Measurements from ENCODE around the gene CAPN15. TPM values are rescaled to one million over a fixed set of nuclear protein-coding genes. Genes with fewer than 3 reads are reported as not detected.

The CAPN15 gene
- total and polyA plus RNA-seq, 2 of the 4 experiments (the other 2 are of a cell fraction) = 9.3 to 24.3 TPM

GRCh38 chr16:568401-569258 is 41.1 kb downstream of the CAPN15 start:
- Histone ChIP-seq H2AFZ (replicated peaks; ENCODE audit: low read length, poor library complexity) (peak overlapping the region; percentile 41), H2BK15ac (ENCODE audit: low read depth, low read length) (no peak overlapping the region), H4K5ac (ENCODE audit: low read depth, low read length) (peak overlapping the region; percentile 97), H3K18ac (ENCODE audit: low read depth, low read length) (no peak overlapping the region), H3K14ac (replicated peaks; ENCODE audit: low read depth, low read length) (no peak overlapping the region), H3K9me1 (ENCODE audit: insufficient read depth, low read length) (peaks cover 4% of the 10 kb centered on the region; the same call in 1 of the 2 replicates), H4K20me1 (ENCODE audit: insufficient read depth, low read length) (peaks cover 8% of the 10 kb centered on the region), H3K79me1 (ENCODE audit: low read depth in 1 of 2, low read length in 2 of 2) (peaks cover 3 to 27% of the 10 kb centered on the region in 2 experiments; a peak in 2 of 4 replicates), H2AK9ac (replicated peaks; ENCODE audit: low read depth, low read length, poor library complexity) (peak overlapping the region; percentile 93), H3K9ac (ENCODE audit: low read depth, low read length) (0 out of 2 replicates have a peak overlapping the region, but pooled peaks have one; percentile 6), H3K9me3 (ENCODE audit: control insufficient read depth, insufficient read depth, low read length) (no peaks in the 10 kb centered on the region), H2BK5ac (ENCODE audit: low read depth, low read length, poor library complexity, severe bottlenecking) (no peak overlapping the region), H3K23ac (ENCODE audit: low read depth, low read length) (no peak overlapping the region), H3K4me2 (ENCODE audit: low read depth, low read length) (peak overlapping the region; percentile 82; the same call in 1 of the 2 replicates), H4K8ac (ENCODE audit: low read depth in 2 of 2, low read length in 2 of 2) (peak overlapping the region; percentile 92 to 99; a peak in 3 of 4 replicates), H3K27me3 (ENCODE audit: control insufficient read depth, insufficient read depth, low read length) (no peaks in the 10 kb centered on the region), H4K91ac (ENCODE audit: insufficient read depth, low read depth, low read length) (no peak overlapping the region; the same call in 1 of the 2 replicates), H3K4me1 (ENCODE audit: control insufficient read depth, insufficient read depth, low read length) (peaks cover 23% of the 10 kb centered on the region), H2AK5ac (ENCODE audit: low read depth, low read length) (no peak overlapping the region; the same call in 1 of the 2 replicates), H2BK20ac (ENCODE audit: low read depth, low read length) (no peak overlapping the region), H2BK120ac (ENCODE audit: low read depth, low read length) (no peak overlapping the region; the same call in 1 of the 2 replicates), H3K4me3 (ENCODE audit: insufficient read depth, low read depth, low read length) (no peak overlapping the region), H3K36me3 (ENCODE audit: control insufficient read depth, insufficient read depth, low read length) (no peaks in the 10 kb centered on the region), H3K27ac (ENCODE audit: insufficient read depth, low read length) (peak overlapping the region; percentile 97; the same call in 1 of the 2 replicates), H3K4ac (ENCODE audit: low read depth, low read length) (no peak overlapping the region), H3K56ac (ENCODE audit: extremely low read depth, insufficient read depth, low read length) (no peak overlapping the region; the same call in 1 of the 2 replicates)
- in situ Hi-C loops (cut with MboI; ENCODE audit: low sequenced_read_pairs) = no loop called here
- ChIA-PET CTCF (no interaction called here), POLR2A (ENCODE audit: unreplicated experiment) (no interaction called here)
- dilution Hi-C loops (cut with HindIII; ENCODE audit: low sequenced_read_pairs, unreplicated experiment) = no loop called here
- intact Hi-C loops (cut with micrococcal nuclease) = no loop called here
- no peak for ATAC-seq (ENCODE audit: low read depth)
- DNase-seq = no peak
- no TSS peak for BruUV-seq (replicated peaks)
- WGBS, 2 experiments (ENCODE audit: extremely low coverage in 2 of 2, insufficient read length in 1 of 2) = 80% methylated on average over 4 of the region's 11 CpGs; no CpG with 5 or more reads in 1 of the 2 experiments
- TF ChIP-seq BHLHE40 (IDR thresholded peaks at IDR 0.05; ENCODE audit: low read depth, low read length) (no peak), MAFK (IDR thresholded peaks at IDR 0.05; ENCODE audit: low read depth, low read length) (no peak), RFX5 (IDR thresholded peaks at IDR 0.05; ENCODE audit: low read depth, low read length) (no peak), NFE2L2 (IDR thresholded peaks at IDR 0.05; ENCODE audit: low read depth, low read length) (no peak), RCOR1 (IDR thresholded peaks at IDR 0.05; ENCODE audit: insufficient replicate concordance, low read length) (no peak), MXI1 (IDR thresholded peaks at IDR 0.05; ENCODE audit: borderline replicate concordance, low read depth, low read length) (no peak), SMC3 (IDR thresholded peaks at IDR 0.05; ENCODE audit: low read depth, low read length) (no peak), CHD1 (IDR thresholded peaks at IDR 0.05; ENCODE audit: low read depth, low read length) (no peak), POLR2A (IDR thresholded peaks at IDR 0.05; ENCODE audit: low read depth, low read length) (no peak), RAD21 (IDR thresholded peaks at IDR 0.05; ENCODE audit: low read length) (no peak), CEBPB (IDR thresholded peaks at IDR 0.05; ENCODE audit: low read depth, low read length) (no peak), MAZ (IDR thresholded peaks at IDR 0.05; ENCODE audit: borderline replicate concordance, low read depth, low read length) (no peak)
- TF ChIP-seq, protein P1, sequence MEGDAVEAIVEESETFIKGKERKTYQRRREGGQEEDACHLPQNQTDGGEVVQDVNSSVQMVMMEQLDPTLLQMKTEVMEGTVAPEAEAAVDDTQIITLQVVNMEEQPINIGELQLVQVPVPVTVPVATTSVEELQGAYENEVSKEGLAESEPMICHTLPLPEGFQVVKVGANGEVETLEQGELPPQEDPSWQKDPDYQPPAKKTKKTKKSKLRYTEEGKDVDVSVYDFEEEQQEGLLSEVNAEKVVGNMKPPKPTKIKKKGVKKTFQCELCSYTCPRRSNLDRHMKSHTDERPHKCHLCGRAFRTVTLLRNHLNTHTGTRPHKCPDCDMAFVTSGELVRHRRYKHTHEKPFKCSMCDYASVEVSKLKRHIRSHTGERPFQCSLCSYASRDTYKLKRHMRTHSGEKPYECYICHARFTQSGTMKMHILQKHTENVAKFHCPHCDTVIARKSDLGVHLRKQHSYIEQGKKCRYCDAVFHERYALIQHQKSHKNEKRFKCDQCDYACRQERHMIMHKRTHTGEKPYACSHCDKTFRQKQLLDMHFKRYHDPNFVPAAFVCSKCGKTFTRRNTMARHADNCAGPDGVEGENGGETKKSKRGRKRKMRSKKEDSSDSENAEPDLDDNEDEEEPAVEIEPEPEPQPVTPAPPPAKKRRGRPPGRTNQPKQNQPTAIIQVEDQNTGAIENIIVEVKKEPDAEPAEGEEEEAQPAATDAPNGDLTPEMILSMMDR (conservative IDR thresholded peaks at IDR 0.05; ENCODE audit: low read depth, low read length) = no peak
- TF ChIP-seq, protein P2, sequence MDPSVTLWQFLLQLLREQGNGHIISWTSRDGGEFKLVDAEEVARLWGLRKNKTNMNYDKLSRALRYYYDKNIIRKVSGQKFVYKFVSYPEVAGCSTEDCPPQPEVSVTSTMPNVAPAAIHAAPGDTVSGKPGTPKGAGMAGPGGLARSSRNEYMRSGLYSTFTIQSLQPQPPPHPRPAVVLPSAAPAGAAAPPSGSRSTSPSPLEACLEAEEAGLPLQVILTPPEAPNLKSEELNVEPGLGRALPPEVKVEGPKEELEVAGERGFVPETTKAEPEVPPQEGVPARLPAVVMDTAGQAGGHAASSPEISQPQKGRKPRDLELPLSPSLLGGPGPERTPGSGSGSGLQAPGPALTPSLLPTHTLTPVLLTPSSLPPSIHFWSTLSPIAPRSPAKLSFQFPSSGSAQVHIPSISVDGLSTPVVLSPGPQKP (IDR thresholded peaks at IDR 0.05; ENCODE audit: borderline replicate concordance, low read depth, low read length) = no peak

All from IMR-90 (cell line).